NCI-H146 (cell line): ENCODE data around the gene CYP2C19.
"Not testable (repeated sequence)": the region's sequence is repeated elsewhere in the genome, so short reads cannot be mapped to it uniquely, and the experiment has no call there.

Experiments used
- DNase-seq: peaks from one replicate; lab custom pipeline; 2025; lab: John Stamatoyannopoulos, UW

The CYP2C19 gene

GRCh38 chr10:94879214-94879613 lies 116.7 kb downstream of the CYP2C19 start:
- DNase-seq: no peak

GRCh38 chr10:94889123-94889522 lies 126.6 kb downstream of the CYP2C19 start:
- DNase-seq: no peak

- DNase-seq: no peak
Observed at GRCh38 chr10:94890264-94891022, 128.0 kb downstream of the CYP2C19 start.

GRCh38 chr10:94898414-94898813 lies 135.9 kb downstream of the CYP2C19 start:
- DNase-seq: not testable (repeated sequence)

- no peak for DNase-seq
Observed at GRCh38 chr10:94902080-94902479, 139.6 kb downstream of the CYP2C19 start.

- DNase-seq: no peak
Observed at GRCh38 chr10:94902570-94902969, 140.1 kb downstream of the CYP2C19 start.
